ENCODE results near the gene TGFB1I1.

Gene TGFB1I1

GRCh38 chr16:31471241-31471874 lies 594 bp upstream of the TGFB1I1 start:
- Histone ChIP-seq H3K4me3 (ENCODE audit: low read length) (peak overlapping the region; percentile 49; the same call in 1 of the 2 replicates), H3K27me3 (ENCODE audit: control insufficient read depth, insufficient read depth, low read length) (peaks cover 1% of the 10 kb centered on the region; the same call in 1 of the 2 replicates), H3K4me1 (ENCODE audit: control insufficient read depth, insufficient read depth, low read length) (no peaks in the 10 kb centered on the region), H3K9me3 (ENCODE audit: control insufficient read depth, insufficient read depth, low read length) (no peaks in the 10 kb centered on the region), H3K36me3 (ENCODE audit: control insufficient read depth, insufficient read depth, low read length) (no peaks in the 10 kb centered on the region), H3K27ac (ENCODE audit: low read length) (no peak overlapping the region)
- DNase-seq (ENCODE audit: low read depth, low spot score) = no peak
- WGBS (ENCODE audit: insufficient coverage, insufficient read length) = no CpG with 5 or more reads among the region's 15 CpGs

- Histone ChIP-seq H3K27me3 (ENCODE audit: control insufficient read depth, insufficient read depth, low read length) (peaks cover 1% of the 10 kb centered on the region; the same call in 1 of the 2 replicates), H3K27ac (ENCODE audit: low read length) (no peak overlapping the region), H3K9me3 (ENCODE audit: control insufficient read depth, insufficient read depth, low read length) (no peaks in the 10 kb centered on the region), H3K4me1 (ENCODE audit: control insufficient read depth, insufficient read depth, low read length) (no peaks in the 10 kb centered on the region), H3K4me3 (ENCODE audit: low read length) (peak overlapping the region; percentile 49; the same call in 1 of the 2 replicates), H3K36me3 (ENCODE audit: control insufficient read depth, insufficient read depth, low read length) (no peaks in the 10 kb centered on the region)
- DNase-seq (ENCODE audit: low read depth, low spot score) = no peak
- no CpG with 5 or more reads among the region's 20 CpGs for WGBS (ENCODE audit: insufficient coverage, insufficient read length)
Measured at GRCh38 chr16:31472709-31473203, 804 bp downstream of the TGFB1I1 start.

GRCh38 chr16:31473264-31473984 lies 1.5 kb downstream of the TGFB1I1 start:
- H3K9me3 ChIP-seq (ENCODE audit: control insufficient read depth, insufficient read depth, low read length) = no peaks in the 10 kb centered on the region
- H3K27me3 ChIP-seq (ENCODE audit: control insufficient read depth, insufficient read depth, low read length) = peaks cover 1% of the 10 kb centered on the region; the same call in 1 of the 2 replicates
- no peak overlapping the region for H3K4me3 ChIP-seq (ENCODE audit: low read length)
- no peak overlapping the region for H3K27ac ChIP-seq (ENCODE audit: low read length)
- WGBS (ENCODE audit: insufficient coverage, insufficient read length) = no CpG with 5 or more reads among the region's 17 CpGs
- no peaks in the 10 kb centered on the region for H3K4me1 ChIP-seq (ENCODE audit: control insufficient read depth, insufficient read depth, low read length)
- DNase-seq (ENCODE audit: low read depth, low spot score) = no peak
- no peaks in the 10 kb centered on the region for H3K36me3 ChIP-seq (ENCODE audit: control insufficient read depth, insufficient read depth, low read length)

GRCh38 chr16:31474173-31474714 lies 2.3 kb downstream of the TGFB1I1 start:
- H3K4me1 ChIP-seq (ENCODE audit: control insufficient read depth, insufficient read depth, low read length) = no peaks in the 10 kb centered on the region
- no peak for DNase-seq (ENCODE audit: low read depth, low spot score)
- peaks cover 1% of the 10 kb centered on the region; the same call in 1 of the 2 replicates for H3K27me3 ChIP-seq (ENCODE audit: control insufficient read depth, insufficient read depth, low read length)
- WGBS (ENCODE audit: insufficient coverage, insufficient read length) = no CpG with 5 or more reads among the region's 12 CpGs
- H3K4me3 ChIP-seq (ENCODE audit: low read length) = no peak overlapping the region
- no peak overlapping the region for H3K27ac ChIP-seq (ENCODE audit: low read length)
- no peaks in the 10 kb centered on the region for H3K36me3 ChIP-seq (ENCODE audit: control insufficient read depth, insufficient read depth, low read length)
- H3K9me3 ChIP-seq (ENCODE audit: control insufficient read depth, insufficient read depth, low read length) = no peaks in the 10 kb centered on the region

- WGBS (ENCODE audit: insufficient coverage, insufficient read length) = no CpG with 5 or more reads among the region's 12 CpGs
- no peaks in the 10 kb centered on the region for H3K9me3 ChIP-seq (ENCODE audit: control insufficient read depth, insufficient read depth, low read length)
- no peak for DNase-seq (ENCODE audit: low read depth, low spot score)
- no peaks in the 10 kb centered on the region for H3K4me1 ChIP-seq (ENCODE audit: control insufficient read depth, insufficient read depth, low read length)
- H3K27ac ChIP-seq (ENCODE audit: low read length) = no peak overlapping the region
- H3K36me3 ChIP-seq (ENCODE audit: control insufficient read depth, insufficient read depth, low read length) = no peaks in the 10 kb centered on the region
- no peak overlapping the region for H3K4me3 ChIP-seq (ENCODE audit: low read length)
- peaks cover 1% of the 10 kb centered on the region; the same call in 1 of the 2 replicates for H3K27me3 ChIP-seq (ENCODE audit: control insufficient read depth, insufficient read depth, low read length)
Measured at GRCh38 chr16:31474773-31475738, 3.1 kb downstream of the TGFB1I1 start.

- no CpG with 5 or more reads among the region's 26 CpGs for WGBS (ENCODE audit: insufficient coverage, insufficient read length)
- no peaks in the 10 kb centered on the region for H3K4me1 ChIP-seq (ENCODE audit: control insufficient read depth, insufficient read depth, low read length)
- peaks cover 1% of the 10 kb centered on the region; the same call in 1 of the 2 replicates for H3K27me3 ChIP-seq (ENCODE audit: control insufficient read depth, insufficient read depth, low read length)
- no peak overlapping the region for H3K27ac ChIP-seq (ENCODE audit: low read length)
- no peaks in the 10 kb centered on the region for H3K36me3 ChIP-seq (ENCODE audit: control insufficient read depth, insufficient read depth, low read length)
- DNase-seq (ENCODE audit: low read depth, low spot score) = no peak
- peak overlapping the region; percentile 53; the same call in 1 of the 2 replicates for H3K4me3 ChIP-seq (ENCODE audit: low read length)
- no peaks in the 10 kb centered on the region for H3K9me3 ChIP-seq (ENCODE audit: control insufficient read depth, insufficient read depth, low read length)
Measured at GRCh38 chr16:31475946-31476302, 4.0 kb downstream of the TGFB1I1 start.

- Histone ChIP-seq H3K4me3 (ENCODE audit: low read length) (peak overlapping the region; percentile 53; the same call in 1 of the 2 replicates), H3K9me3 (ENCODE audit: control insufficient read depth, insufficient read depth, low read length) (no peaks in the 10 kb centered on the region), H3K4me1 (ENCODE audit: control insufficient read depth, insufficient read depth, low read length) (no peaks in the 10 kb centered on the region), H3K27ac (ENCODE audit: low read length) (no peak overlapping the region), H3K36me3 (ENCODE audit: control insufficient read depth, insufficient read depth, low read length) (no peaks in the 10 kb centered on the region), H3K27me3 (ENCODE audit: control insufficient read depth, insufficient read depth, low read length) (peaks cover 1% of the 10 kb centered on the region; the same call in 1 of the 2 replicates)
- DNase-seq (ENCODE audit: low read depth, low spot score) = no peak
- WGBS (ENCODE audit: insufficient coverage, insufficient read length) = no CpG with 5 or more reads among the region's 68 CpGs
Measured at GRCh38 chr16:31476303-31477219, 4.6 kb downstream of the TGFB1I1 start.

GRCh38 chr16:31477220-31478216 lies 5.6 kb downstream of the TGFB1I1 start:
- peak overlapping the region; percentile 52; the same call in 1 of the 2 replicates for H3K4me3 ChIP-seq (ENCODE audit: low read length)
- H3K36me3 ChIP-seq (ENCODE audit: control insufficient read depth, insufficient read depth, low read length) = no peaks in the 10 kb centered on the region
- DNase-seq (ENCODE audit: low read depth, low spot score) = no peak
- peaks cover 1% of the 10 kb centered on the region; the same call in 1 of the 2 replicates for H3K27me3 ChIP-seq (ENCODE audit: control insufficient read depth, insufficient read depth, low read length)
- WGBS (ENCODE audit: insufficient coverage, insufficient read length) = no CpG with 5 or more reads among the region's 67 CpGs
- no peak overlapping the region for H3K27ac ChIP-seq (ENCODE audit: low read length)
- H3K9me3 ChIP-seq (ENCODE audit: control insufficient read depth, insufficient read depth, low read length) = no peaks in the 10 kb centered on the region
- no peaks in the 10 kb centered on the region for H3K4me1 ChIP-seq (ENCODE audit: control insufficient read depth, insufficient read depth, low read length)

Data from iPS DF 6.9 (cell line).